ENCODE data around the gene GBF1.

The GBF1 gene

DNA sequence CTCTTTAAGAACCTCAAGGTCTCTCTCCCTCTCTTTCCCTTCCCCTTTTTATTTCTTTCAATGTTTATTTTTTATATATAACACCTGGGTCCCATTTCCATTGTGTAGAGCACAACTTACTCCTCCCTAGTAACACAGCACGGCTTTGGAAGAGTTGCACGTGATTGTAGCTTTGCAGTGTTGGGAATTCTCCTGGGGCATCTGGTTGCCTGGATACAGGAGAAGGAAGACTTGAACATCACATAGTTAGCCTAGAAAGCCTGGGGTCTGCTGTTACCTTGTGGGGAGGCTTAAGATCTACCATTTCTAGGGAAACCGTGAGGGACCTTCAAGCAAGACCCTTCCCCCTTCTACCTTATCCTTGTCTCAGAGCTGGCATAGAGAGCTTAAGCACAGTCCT lies 109.1 kb downstream of the GBF1 start:
- DNase-seq (ENCODE audit: low read depth) = no peak

DNA sequence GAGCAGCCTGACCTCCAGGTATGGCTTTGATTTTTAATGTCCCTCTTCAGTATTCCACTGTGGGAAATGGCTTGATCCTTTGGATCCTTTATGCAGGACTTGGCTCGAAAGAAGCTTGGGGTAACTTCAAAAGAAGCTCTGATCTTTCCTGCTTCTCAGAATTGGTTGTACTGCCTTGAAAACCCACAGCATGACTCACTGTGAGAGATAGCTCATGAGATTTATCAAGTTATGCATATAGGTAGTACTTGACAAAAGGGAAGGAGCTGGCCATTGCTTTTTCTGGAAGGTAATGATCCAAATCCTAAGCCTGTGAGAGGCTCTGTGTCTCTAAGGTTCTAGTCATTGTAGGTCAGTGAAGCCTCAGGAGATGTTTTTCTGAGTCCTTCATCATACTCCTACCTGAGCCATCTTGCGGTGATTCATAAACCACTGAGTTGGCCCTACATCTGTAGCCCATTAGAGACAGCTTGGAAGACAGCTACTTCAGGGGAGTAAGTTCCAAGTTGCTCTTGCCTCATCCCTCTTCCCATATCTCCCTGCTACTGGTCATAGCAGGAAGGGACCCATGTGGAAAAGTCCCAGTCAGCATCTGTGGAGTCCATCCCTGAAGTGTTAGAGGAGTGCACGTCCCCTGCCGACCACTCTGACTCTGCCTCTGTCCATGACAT lies 113.5 kb downstream of the GBF1 start:
- DNase-seq (ENCODE audit: low read depth) = no peak

DNA sequence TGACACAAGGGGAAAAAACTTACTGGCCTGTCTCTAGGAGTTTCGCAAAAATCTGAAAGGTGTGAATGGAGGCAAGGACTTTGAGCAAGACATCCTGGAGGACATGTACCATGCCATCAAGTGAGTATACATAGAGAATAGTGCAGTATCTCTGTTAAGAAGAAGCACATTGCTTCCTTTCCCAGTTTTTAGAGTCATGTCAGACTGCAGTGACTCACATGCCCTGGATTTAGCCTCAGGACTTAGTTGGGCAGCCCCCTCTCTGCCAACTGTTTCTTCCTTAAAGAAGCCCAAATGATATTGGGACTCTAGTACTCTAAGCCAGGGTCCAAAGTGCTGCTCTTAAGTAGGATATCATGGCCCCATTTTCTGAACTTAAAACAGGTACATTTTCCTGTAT lies 122.1 kb downstream of the GBF1 start:
- no peak for DNase-seq (ENCODE audit: low read depth)

DNA sequence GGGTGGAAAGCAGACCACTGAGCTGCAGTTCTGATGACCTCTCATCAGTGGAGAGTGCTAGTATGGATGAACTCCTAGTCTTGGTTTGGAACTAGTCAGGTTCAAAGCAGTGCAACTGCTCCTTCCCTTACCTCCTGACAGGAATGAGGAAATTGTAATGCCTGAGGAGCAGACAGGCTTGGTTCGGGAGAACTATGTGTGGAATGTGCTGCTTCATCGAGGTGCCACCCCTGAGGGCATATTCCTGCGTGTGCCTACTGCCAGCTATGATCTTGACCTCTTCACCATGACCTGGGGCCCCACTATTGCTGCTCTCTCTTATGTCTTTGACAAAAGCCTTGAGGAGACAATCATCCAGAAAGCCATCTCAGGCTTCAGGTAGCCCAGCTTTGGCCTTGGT lies 122.7 kb downstream of the GBF1 start:
- DNase-seq (ENCODE audit: low read depth) = no peak

DNA sequence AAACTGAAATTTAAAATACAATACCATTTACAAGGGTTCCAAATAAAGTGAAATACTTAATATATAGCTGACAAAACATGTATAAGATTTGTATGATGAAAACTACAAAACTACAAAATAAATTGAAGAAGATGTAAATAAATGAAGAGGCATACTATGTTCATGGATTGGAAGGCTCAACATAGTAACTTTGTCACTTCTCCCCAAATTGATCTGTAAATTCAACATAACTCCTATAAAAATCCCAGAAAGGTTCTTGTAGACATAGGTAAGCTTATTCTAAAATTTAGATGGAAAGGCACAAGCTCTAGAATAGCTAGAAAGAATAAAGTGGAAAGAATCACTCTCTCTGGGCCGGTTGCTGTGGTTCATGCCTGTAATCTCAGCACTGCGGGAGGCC lies 126.0 kb downstream of the GBF1 start:
- DNase-seq (ENCODE audit: low read depth) = no peak

DNA sequence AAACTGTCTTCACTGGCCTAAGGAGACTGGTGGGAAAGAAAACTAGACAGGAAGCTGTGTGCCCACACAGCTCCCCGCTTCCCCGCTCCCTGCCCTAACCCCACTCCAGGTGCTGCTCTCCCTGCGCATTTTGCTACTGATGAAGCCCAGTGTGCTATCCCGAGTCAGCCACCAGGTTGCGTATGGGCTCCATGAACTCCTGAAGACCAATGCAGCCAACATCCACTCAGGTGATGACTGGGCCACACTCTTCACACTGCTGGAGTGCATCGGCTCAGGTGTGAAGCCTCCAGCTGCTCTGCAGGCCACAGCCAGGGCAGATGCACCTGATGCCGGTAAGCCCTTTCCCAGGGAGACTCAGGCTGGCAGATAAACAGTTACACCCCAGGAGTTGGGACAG lies 129.9 kb downstream of the GBF1 start:
- no peak for DNase-seq (ENCODE audit: low read depth)

DNA sequence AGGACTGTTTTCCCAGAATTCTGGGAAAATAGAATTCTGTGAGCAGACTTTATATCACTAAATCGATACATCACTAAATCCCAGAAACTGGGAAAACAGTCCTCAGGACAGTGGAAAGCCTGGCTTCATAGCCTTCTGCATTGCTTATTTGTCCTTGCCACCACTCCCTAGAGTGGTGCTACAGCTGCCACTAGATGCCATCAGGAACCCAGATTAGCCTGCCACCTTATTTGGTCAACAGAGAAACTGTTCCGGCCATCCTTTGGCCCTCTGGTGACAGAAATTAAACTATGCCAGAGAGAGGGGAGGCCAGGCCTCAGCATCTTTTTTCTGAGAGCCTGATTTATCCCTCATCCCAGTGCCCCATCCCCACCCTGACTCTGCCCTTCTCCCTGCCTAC lies 130.5 kb downstream of the GBF1 start:
- no peak for DNase-seq (ENCODE audit: low read depth)

DNA sequence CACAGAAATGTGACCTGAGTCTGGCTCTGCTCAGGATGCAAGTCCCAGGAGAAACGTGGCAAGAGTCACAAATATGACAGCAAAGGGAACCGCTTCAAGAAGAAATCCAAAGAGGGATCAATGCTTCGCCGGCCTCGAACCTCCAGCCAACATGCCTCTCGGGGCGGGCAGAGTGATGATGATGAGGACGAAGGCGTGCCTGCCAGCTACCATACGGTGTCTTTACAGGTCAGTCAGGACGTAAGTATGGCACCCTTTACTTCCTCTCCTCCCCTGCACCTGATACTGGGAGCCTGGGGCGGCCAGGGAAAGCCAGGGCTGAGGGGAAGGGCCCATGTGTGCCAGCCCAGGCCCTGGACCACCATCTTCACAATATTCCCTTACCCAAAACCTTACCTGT lies 131.6 kb downstream of the GBF1 start:
- DNase-seq (ENCODE audit: low read depth) = no peak

DNA sequence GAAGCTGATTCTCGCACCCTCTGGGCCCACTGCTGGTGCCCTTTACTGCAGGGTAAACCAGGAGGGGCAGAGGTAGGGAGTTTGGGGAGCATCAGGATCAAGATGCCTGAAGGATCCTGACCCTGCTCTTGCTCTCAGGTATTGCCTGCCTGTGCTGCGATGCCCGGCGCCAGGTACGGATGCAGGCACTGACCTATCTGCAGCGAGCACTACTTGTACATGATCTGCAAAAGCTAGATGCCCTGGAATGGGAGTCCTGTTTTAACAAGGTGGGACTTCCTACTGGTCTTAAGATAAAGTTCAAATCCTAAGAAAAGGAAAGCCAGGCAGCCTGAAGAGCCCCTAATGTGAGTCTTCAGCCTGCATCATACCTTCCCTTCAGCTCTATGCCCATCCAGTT lies 134.1 kb downstream of the GBF1 start:
- no peak for DNase-seq (ENCODE audit: low read depth)

DNA sequence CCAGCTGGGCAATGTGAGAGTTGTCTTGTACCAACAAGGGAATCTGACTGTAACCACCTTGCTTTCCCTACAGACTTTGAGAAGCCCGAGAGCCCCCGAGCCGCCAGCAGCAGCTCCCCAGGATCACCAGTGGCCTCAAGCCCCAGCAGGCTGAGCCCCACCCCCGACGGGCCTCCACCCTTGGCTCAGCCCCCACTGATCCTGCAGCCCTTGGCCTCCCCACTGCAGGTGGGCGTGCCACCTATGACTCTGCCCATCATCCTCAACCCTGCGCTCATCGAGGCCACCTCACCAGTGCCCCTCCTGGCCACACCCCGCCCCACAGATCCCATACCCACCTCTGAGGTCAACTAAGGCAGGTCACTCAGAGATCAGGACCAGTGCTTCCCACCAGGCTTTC lies 136.7 kb downstream of the GBF1 start:
- DNase-seq (ENCODE audit: low read depth) = no peak

DNA sequence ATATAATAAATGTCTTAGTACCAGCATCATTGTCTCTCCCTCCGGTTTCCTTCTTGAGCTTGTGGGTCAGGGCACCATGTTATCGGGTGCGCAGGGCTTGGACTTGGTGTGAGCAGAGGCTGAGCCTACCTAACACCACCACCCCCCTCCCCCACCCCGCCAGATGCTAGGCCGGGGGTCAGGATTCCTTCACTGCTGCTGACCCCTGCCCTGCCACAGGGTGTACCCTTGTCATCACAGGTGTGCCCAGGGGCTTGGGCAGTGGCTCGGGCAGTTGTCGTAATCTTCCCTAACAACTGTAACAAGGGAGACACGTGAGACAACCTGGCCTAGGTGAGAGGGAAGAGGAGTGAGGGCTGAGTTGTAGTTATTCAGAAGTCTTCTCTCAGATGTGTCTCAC lies 137.5 kb downstream of the GBF1 start:
- DNase-seq (ENCODE audit: low read depth) = no peak

DNA sequence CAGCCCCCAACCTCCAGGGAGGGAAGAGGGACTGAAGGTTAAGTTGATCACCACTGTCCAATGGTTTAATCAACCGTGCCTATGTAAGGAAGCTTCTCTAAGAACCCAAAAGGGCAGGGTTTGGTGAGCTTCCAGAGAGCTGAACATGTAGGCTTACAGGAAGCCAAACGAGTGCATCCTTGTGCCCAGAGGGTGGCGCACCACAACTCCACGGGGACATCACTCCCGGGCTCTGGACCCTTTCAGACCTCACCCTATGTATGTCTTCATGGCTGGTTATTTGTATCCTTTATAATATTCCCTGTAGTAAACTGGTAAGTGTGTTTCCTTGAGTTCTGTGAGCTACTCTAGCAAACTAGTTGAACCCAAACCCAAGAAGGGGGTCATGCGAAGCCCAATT lies 138.7 kb downstream of the GBF1 start:
- DNase-seq (ENCODE audit: low read depth) = no peak

DNA sequence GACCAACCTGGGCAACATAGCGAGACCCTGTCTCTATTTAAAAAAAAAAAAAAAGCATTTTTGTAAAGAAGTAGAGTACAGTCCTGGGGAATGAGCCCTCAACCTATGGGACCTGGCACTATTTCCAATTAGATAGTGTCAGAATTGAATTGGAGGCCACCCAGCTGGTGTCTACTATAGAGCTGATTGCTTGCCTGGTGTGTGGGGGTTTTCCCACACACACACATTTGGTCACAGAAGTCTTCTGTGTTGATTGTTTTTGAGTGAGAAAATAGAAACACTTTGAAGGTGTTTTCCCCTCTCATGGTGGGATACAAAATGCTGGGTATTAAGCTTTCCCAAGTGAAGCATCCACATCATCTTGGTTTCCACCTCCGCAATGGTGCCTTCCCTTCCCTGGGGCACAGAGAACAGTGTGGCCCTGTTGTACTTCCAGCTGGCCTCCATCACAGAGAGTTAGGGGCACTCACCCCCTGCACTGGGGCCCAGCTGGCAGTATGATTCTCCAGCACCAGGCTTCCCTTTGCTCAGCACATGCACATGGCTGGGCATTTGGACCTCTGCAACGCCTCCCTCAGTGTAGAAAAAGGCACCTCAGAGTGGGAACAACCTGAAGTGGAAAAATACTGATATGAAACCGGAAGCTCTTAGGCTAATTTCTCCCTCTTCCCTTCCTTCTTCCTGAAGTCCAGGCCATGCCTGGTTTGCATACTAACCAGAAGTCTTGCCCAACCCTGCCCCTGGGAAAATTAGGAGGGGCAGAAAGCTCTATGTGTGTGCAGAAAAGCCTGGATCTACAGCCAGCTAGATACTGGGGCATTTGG lies 139.5 kb downstream of the GBF1 start:
- no peak for DNase-seq (ENCODE audit: low read depth)

DNA sequence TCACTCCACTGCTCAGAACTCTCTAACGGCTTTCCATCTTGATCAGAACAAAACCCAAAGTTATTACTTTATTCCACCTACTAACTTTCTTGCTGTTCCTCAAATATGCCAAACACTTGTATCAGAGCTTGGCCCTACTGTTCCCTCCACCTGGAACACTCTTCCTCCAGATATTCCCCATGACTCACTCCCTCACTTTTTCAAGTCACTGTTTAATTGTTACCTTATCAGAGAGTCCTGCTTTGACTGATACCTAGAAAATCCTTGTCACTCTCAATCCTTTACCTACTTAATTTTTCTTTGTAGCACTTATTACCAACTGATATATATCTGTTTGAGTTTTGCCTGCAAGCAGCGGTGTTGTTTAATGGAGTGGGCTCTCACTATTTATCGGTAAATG lies 144.6 kb downstream of the GBF1 start:
- DNase-seq (ENCODE audit: low read depth) = no peak

DNA sequence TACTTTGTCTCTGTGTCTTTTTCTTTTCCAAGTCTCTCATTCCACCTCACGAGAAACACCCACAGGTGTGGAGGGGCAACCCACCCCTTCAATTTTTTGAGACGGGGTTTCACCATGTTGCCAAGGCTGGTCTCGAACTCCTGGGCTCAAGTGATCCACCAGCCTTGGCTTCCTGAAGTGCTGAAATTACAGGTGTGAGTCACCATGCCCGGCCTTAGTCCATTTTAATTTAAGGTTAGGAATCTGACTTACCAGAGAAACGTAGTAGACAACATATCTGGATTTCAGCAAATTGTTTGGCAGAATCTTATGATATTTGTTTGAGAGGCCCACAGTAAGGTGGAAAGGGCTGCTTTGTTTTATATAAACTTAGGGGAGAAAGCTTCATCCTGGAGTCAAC lies 147.0 kb downstream of the GBF1 start:
- DNase-seq (ENCODE audit: low read depth) = no peak

DNA sequence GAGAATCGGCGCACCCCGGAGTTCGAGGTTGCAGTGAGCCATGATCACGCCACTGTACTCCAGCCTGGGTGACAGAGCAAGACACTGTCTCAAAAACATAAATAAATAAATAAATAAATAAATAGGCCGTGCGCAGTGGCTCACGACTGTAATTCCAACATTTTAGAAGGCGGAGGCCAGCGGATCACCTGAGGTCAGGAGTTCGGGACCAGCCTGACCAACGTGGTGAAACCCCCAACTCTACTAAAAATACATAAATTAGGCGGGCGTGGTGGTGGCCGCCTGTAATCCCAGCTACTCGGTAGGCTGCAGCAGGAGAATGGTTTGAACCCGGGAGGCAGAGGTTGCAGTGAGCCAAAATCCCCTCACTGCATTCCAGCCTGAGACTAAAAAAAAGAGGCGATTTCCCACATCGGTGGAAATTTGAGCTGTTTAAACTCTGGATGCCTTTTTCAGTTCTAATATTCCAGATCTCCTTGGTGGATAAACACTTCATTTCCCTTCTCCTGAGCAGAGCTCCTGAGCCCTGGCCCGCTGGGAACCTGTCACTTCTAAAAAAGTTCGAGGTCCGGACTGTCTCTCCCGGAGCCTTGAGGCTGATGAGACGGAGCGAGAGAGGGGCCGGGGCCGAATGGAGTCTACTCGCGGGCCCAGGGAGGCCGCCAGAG lies 148.2 kb downstream of the GBF1 start:
- no peak for DNase-seq (ENCODE audit: low read depth)

DNA sequence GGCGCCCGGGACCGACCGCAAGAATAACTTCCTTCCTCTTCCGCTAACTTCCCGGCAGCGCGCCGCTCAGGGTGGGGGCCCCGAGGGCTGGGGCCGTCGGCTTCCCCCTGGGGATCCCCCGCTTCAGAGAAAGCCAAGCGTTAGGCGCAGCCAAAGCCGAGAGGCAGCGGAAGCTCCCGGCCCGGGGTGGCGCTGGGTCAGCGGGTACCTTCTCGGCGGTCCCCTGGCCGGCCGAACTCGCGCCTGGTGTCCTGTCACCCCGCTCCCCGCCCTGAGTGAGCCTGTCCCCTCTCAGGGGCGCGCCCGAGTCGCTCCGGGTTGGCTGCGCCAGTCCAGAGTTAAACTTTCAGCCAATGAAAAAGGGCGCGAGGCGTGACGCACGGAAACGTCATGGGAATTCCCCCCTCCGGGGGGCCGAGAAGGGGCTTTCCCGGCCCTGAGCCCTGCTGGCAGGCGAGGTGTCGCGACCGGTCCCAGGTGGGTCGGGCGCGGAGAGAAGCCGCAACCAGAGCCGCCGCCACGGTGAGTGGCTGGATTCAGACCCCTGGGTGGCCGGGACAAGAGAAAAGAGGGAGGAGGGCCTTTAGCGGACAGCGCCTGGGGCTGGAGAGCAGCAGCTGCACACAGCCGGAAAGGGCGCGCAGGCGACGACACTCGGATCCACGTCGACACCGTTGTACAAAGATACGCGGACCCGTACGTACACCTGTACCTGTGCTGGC lies 148.9 kb downstream of the GBF1 start:
- DNase-seq (ENCODE audit: low read depth) = peak; percentile 98

DNA sequence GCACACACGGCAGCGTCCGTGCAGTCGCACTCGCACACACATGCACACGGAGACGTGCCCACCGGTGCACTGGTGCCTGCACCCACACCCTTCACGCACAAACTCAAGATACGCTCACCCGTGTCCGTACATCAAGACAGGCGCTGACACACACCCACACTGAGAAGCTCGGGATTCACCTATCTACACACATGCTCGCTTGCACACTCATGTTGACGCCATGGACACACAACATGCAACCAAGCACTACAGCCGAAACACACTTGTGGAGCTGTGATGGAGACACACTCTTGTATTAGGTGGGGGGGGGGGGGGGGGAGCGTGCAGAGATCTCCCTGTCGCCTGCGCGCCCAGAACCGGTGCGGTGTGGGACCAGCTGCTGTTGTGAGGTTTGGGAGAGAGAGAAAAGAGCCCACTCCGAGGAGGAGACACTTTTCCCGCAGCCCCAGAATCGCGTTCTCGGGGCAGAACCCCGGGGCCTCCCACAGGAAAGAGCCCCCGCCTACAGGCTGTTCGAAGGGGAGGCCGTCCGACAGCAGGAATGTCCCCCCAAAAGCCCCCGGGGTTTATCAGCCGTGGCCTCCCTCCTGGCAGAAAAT lies 149.6 kb downstream of the GBF1 start:
- peak; percentile 46 for DNase-seq (ENCODE audit: low read depth)

DNA sequence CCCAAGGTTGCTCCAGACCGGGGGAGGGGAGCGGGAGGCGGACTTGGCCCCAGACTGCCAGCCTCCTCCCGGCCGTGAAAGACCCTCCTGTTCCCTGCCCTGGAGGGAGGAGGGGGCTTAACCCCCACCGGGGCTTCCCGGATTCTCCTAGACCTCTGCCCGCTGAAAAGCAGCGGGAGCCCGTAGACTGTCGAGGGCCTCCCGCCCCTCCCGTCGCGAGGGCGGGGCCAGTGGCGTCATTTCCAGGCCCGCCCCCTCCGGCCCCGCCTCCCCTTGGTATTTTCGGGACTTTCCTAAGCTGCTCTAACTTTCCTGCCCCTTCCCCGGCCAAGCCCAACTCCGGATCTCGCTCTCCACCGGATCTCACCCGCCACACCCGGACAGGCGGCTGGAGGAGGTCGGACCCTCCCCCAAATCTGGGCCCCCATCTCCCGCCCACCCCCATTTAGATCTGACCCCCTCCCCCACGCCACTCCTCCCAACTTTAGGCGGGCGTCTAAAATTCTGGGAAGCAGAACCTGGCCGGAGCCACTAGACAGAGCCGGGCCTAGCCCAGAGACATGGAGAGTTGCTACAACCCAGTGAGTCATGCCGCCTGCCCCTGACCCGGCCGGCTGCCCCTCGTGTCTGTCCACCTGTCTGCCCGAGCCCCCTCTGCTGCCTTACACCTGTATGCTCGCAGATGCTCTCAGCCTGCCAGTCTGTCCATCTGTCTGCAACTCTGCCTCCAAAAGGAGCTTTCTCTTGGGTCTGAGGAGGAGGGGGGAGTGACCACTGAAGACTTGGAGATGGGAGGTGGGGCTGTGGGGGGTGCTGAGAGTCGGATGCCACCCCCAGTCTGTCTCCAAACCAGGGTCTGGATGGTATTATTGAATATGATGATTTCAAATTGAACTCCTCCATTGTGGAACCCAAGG lies 150.3 kb downstream of the GBF1 start, which contains the start of gene NFKB2:
TSS of gene NFKB2 (plus strand) at position 306 of the 917 bp plus-strand sequence. CDS start at position 561, 255 bp downstream.
- peak; percentile 88 for DNase-seq (ENCODE audit: low read depth)

DNA sequence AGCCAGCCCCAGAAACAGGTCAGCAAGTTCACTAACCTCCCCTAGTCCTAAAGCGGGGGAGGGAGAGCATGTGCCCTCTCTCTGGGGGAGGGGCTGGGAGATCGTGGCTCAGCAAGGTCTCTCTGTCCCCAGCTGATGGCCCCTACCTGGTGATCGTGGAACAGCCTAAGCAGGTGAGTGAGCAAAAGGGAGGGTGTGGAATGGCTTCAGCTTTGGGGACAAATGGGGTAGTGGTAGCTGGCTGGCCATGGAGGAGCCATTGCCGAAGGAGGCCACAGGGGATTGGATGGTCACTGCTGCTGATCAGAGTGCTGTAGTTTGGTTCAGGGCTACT lies 151.0 kb downstream of the GBF1 start:
- DNase-seq (ENCODE audit: low read depth) = no peak

DNA sequence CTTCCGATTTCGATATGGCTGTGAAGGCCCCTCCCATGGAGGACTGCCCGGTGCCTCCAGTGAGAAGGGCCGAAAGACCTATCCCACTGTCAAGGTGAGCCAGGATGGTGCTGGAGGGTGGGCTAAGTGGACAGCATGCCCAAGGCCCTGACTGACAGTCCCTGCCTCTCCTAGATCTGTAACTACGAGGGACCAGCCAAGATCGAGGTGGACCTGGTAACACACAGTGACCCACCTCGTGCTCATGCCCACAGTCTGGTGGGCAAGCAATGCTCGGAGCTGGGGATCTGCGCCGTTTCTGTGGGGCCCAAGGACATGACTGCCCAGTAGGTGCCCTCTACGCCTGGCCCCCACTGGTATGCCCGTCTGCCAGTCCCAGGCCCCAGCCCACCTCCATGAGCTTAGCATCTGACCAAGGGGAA lies 151.4 kb downstream of the GBF1 start:
- DNase-seq (ENCODE audit: low read depth) = no peak
